Right cardiac atrium (tissue), 5 donors: ENCODE results near the gene GNB5. TPM values are rescaled to one million over a fixed set of nuclear protein-coding genes. Genes with fewer than 3 reads are reported as not detected.

Source experiments
- ATAC-seq, 2 donors: fragments of 200-7000 bp; cut with Tn5 transposase; one replicate each; pipeline versions ENCODE4 v1.8.0 to v1.9.1; 2020; ENCODE audit warnings: moderate library complexity in 2 of 2, mild to moderate bottlenecking in 1 of 2
- DNase-seq, 3 donors: peaks; one replicate each; pipeline ENCODE4 v3.0.0-alpha.2; 2020
- H3K27ac ChIP-seq: one replicate; pipeline ENCODE4 v1.5.1; 2013; ENCODE audit warnings: mild to moderate bottlenecking, low read length, control low read depth, moderate library complexity
- H3K27me3 ChIP-seq: one replicate; pipeline ENCODE4 v1.6.1; 2013; ENCODE audit not compliant: control insufficient read depth, insufficient read depth
- H3K4me1 ChIP-seq: one replicate; pipeline ENCODE4 v1.6.1; 2013; ENCODE audit warnings: low read length; ENCODE audit not compliant: control insufficient read depth, insufficient read depth
- H3K4me3 ChIP-seq: one replicate; pipeline ENCODE4 v1.5.1; 2013; ENCODE audit warnings: low read length, control low read depth
- H3K9me3 ChIP-seq: one replicate; pipeline ENCODE4 v1.6.1; 2013; ENCODE audit warnings: low read length; ENCODE audit not compliant: control insufficient read depth
- WGBS: extraction: QIAGEN DNeasy Blood & Tissue Kit; methylation state at CpG from one replicate; pipeline ENCODE4 v1.1.7; 2013; 5-methylcytosine and 5-hydroxymethylcytosine counted together
- intact Hi-C, 4 donors: fragments of 100-400 bp; cut with DNase I; formaldehyde crosslinking; loops; one replicate each; pipeline versions ENCODE4 v1.11.0 to v1.14.0; 2022 to 2023
- polyA plus RNA-seq: library from polyadenylated mRNA; stranded (reverse); fragments of 200-250 nt; gene quantifications from one replicate; pipeline ENCODE4 v1.2.3, GENCODE V29; 2013
- total RNA-seq, 4 donors: library from RNA; stranded (reverse); fragmentation: NEBNext Ultra II Directional; extraction: Animal tissue kit (Norgen Biotek cat#: 25700); gene quantifications; one replicate each; pipeline ENCODE4 v1.2.1, GENCODE V29; 2021
- donor health status: healthy with polysubstance abuse.
- donor health status: DM: no; HTN: yes; CAD: no.
- donor health status: DM: no; HTN: no; CAD: no.
- donor health status: DM: no; HTN: yes; CAD: no; lungs with severe emphysema.
- donor health status: DM: yes; HTN: yes; CAD: no.

The GNB5 gene
- total and polyA plus RNA-seq, 5 donors: 19.5 to 50.9 (median 36.3) TPM

DNA sequence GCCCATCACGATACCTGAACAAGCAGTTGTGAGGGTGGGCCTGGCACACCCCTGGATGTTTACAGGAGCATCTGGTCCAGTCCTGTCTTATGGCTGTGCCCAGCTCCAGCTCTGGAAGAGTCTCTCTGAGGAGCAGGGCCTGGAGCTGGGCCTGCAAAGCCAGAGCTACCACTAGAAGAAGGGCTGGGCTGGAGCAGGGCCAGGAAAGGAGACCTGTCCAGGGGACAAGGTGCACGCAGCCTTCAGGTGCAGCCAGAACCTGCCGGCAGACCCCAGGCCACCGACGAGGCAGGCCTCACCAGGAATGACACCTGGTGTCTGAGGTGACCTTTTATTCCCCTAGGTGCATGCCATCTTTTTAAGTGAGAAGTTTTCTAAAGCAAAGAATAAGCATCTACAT, 70.2 kb downstream of the GNB5 start:
- intact Hi-C loops: no loop called here
- H3K27me3 ChIP-seq: no peaks in the 10 kb centered on the region
- ATAC-seq (no peak), DNase-seq (peak in 1 of 3 donors; percentile 56)
- H3K9me3 ChIP-seq: no peaks in the 10 kb centered on the region
- H3K27ac ChIP-seq: no peak overlapping the region
- H3K4me3 ChIP-seq: no peak overlapping the region
- no peaks in the 10 kb centered on the region for H3K4me1 ChIP-seq
- WGBS: 94% methylated on average over 5 of the region's 5 CpGs

DNA sequence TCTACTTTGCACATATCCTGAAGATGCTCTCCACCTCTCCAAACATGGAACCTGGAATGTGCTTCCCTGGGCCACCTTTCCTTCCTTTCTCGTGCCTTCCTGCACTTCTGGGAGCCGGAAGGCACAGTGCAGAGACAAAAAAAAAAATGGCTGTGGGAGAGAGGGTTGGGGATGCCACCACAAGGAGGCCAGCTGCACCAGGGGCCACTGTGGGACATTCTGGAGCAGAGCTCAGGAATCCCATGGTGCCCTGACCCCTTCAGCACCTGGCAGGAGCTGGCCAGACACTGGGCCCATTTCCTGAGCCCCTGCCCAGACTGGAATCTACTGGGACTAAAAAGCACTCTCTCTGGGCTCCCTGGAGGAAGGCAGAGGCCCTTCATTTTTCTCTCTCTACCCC, 70.7 kb downstream of the GNB5 start:
- no peak overlapping the region for H3K27ac ChIP-seq
- intact Hi-C loops: no loop called here
- no peaks in the 10 kb centered on the region for H3K4me1 ChIP-seq
- DNase-seq (no peak), ATAC-seq (no peak)
- no peaks in the 10 kb centered on the region for H3K27me3 ChIP-seq
- H3K4me3 ChIP-seq: no peak overlapping the region
- WGBS: 79% methylated on average over 2 of the region's 2 CpGs
- H3K9me3 ChIP-seq: no peaks in the 10 kb centered on the region

DNA sequence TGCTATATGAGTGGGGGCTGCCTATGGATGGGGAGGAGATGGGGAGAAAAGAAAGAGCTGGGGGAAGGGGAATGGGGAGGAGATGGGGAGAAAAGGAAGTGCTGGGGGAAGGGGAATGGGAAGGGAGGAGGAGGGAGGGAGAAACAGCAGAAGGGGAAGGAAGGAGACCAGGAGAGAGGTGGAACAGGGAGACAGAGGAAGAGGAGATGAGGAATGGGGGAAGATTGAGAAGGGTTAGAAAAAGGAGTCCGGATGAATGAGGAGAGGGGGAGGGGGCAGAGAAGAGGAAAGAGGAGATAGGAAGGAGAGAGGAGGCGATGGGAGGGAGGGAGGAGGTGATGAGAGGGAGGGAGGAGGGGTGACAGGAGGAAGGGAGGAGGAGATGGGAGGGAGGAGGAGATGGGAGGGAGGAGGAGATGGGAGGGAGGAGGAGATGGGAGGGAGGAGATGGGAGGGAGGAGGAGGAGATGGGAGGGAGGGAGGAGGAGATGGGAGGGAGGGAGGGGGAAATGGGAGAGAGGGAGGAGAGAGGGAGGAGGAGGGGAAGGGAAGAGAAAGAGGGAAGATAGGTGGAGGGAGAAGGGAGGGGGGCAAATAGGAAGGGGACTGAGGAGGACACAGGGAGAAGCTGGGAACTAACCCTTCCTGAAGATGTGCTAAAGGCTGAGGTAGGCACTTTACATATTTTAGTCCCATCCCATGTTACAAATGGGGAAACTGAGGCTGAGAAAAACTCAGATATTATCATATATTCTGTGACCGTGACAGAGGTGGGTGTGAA, 72.0 kb downstream of the GNB5 start:
- 55% methylated on average over 3 of the region's 3 CpGs for WGBS
- no peak for ATAC-seq
- H3K27me3 ChIP-seq: no peaks in the 10 kb centered on the region

GRCh38 chr15:52117549-52117948, 73.6 kb downstream of the GNB5 start:
- DNase-seq (no peak), ATAC-seq (peak in 1 of 2 donors; percentile 12)
- no peaks in the 10 kb centered on the region for H3K4me1 ChIP-seq
- intact Hi-C loops: no loop called here
- H3K9me3 ChIP-seq: no peaks in the 10 kb centered on the region
- H3K27ac ChIP-seq: no peak overlapping the region
- H3K27me3 ChIP-seq: no peaks in the 10 kb centered on the region
- 86% methylated on average over 9 of the region's 9 CpGs for WGBS
- no peak overlapping the region for H3K4me3 ChIP-seq

More for the DNA sequence above, 72.0 kb downstream of the GNB5 start:
- H3K27ac ChIP-seq: no peak overlapping the region
- intact Hi-C loops: no loop called here
- H3K4me3 ChIP-seq: no peak overlapping the region
- no peaks in the 10 kb centered on the region for H3K9me3 ChIP-seq
- H3K4me1 ChIP-seq: no peaks in the 10 kb centered on the region
- no peak for DNase-seq

- WGBS: 68% methylated on average over 9 of the region's 9 CpGs
- intact Hi-C loops: no loop called here
- H3K9me3 ChIP-seq: no peaks in the 10 kb centered on the region
- no peak for ATAC-seq
- DNase-seq: no peak
- no peaks in the 10 kb centered on the region for H3K27me3 ChIP-seq
- H3K4me3 ChIP-seq: no peak overlapping the region
- no peaks in the 10 kb centered on the region for H3K4me1 ChIP-seq
- no peak overlapping the region for H3K27ac ChIP-seq
Measured at GRCh38 chr15:52115598-52116427, 75.4 kb downstream of the GNB5 start.

DNA sequence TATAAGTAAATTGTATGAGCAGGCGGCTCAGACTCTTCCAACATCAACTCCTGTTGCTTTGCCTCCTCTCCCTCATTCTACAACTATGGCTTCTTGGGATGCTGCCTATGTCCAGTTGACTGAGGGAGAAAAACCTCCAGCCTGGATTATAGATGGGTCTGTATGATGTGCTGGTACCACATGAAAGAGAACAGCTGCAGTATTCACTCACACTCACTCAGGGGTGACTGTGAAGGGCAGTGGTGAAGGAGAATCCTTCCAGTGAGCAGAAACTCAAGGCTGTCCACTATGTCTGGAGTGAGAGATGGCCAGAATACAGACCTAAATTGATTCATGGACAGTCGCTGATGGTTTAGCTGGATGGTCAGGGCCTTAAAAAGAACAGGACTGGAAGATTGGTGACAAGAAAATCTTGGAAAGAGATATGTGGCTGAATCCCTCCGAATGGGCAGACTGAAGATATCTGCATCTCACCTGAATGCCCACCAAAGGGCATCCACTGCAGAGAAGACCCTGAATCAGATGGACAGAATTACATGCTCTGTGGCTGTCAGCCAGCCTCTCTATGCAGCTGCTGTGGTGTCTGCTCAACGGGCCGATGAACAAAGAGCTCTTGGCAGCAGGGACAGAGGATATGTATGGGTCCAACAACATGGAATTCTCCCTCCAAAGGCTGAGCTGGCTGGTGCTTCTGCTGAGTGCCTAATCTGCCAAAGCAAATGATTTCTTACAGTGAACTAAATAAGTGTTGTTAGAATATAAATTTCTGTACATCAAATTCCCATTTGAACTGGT, 76.7 kb downstream of the GNB5 start:
- H3K27me3 ChIP-seq: peaks cover 2% of the 10 kb centered on the region
- ATAC-seq (no peak), DNase-seq (no peak)
- H3K4me1 ChIP-seq: no peaks in the 10 kb centered on the region
- WGBS: 64% methylated on average over 5 of the region's 5 CpGs
- H3K9me3 ChIP-seq: no peaks in the 10 kb centered on the region
- no peak overlapping the region for H3K4me3 ChIP-seq
- intact Hi-C loops: no loop called here
- H3K27ac ChIP-seq: no peak overlapping the region

- peaks cover 2% of the 10 kb centered on the region for H3K27me3 ChIP-seq
- intact Hi-C loops: no loop called here
- no peak for ATAC-seq
Measured at GRCh38 chr15:52113708-52114107, 77.5 kb downstream of the GNB5 start.

GRCh38 chr15:52113235-52113634, 78.0 kb downstream of the GNB5 start:
- Histone ChIP-seq H3K4me3 (no peak overlapping the region), H3K9me3 (no peaks in the 10 kb centered on the region), H3K27ac (no peak overlapping the region), H3K27me3 (peaks cover 2% of the 10 kb centered on the region), H3K4me1 (no peaks in the 10 kb centered on the region)
- no peak for ATAC-seq
- no peak for DNase-seq
- WGBS: 93% methylated on average over 3 of the region's 3 CpGs
- intact Hi-C loops: no loop called here

More at GRCh38 chr15:52113708-52114107, 77.5 kb downstream of the GNB5 start:
- DNase-seq: no peak
- no peaks in the 10 kb centered on the region for H3K9me3 ChIP-seq
- no peaks in the 10 kb centered on the region for H3K4me1 ChIP-seq
- no peak overlapping the region for H3K27ac ChIP-seq
- no peak overlapping the region for H3K4me3 ChIP-seq

GRCh38 chr15:52112203-52112750, 78.9 kb downstream of the GNB5 start:
- peak in 2 of 3 donors; percentile 55 to 59 for DNase-seq

GRCh38 chr15:52111517-52112202, 79.5 kb downstream of the GNB5 start:
- no peak overlapping the region for H3K27ac ChIP-seq
- no peak for DNase-seq
- H3K4me1 ChIP-seq: no peaks in the 10 kb centered on the region
- H3K9me3 ChIP-seq: no peaks in the 10 kb centered on the region
- WGBS: 48% methylated on average over 32 of the region's 32 CpGs
- ATAC-seq: no peak
- H3K4me3 ChIP-seq: peak overlapping the region; percentile 16
- peaks cover 2% of the 10 kb centered on the region for H3K27me3 ChIP-seq
- intact Hi-C loops: no loop called here

More at GRCh38 chr15:52112203-52112750, 78.9 kb downstream of the GNB5 start:
- Histone ChIP-seq H3K9me3 (no peaks in the 10 kb centered on the region), H3K27ac (no peak overlapping the region), H3K4me1 (no peaks in the 10 kb centered on the region), H3K4me3 (peak overlapping the region; percentile 16), H3K27me3 (peaks cover 2% of the 10 kb centered on the region)
- WGBS: 2% methylated on average over 61 of the region's 61 CpGs
- intact Hi-C loops: no loop called here
- ATAC-seq: peak; percentile 71 to 74
